Measurements from ENCODE around the gene OR6K3.

OR6K3 gene, protein sequence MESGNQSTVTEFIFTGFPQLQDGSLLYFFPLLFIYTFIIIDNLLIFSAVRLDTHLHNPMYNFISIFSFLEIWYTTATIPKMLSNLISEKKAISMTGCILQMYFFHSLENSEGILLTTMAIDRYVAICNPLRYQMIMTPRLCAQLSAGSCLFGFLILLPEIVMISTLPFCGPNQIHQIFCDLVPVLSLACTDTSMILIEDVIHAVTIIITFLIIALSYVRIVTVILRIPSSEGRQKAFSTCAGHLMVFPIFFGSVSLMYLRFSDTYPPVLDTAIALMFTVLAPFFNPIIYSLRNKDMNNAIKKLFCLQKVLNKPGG

DNA sequence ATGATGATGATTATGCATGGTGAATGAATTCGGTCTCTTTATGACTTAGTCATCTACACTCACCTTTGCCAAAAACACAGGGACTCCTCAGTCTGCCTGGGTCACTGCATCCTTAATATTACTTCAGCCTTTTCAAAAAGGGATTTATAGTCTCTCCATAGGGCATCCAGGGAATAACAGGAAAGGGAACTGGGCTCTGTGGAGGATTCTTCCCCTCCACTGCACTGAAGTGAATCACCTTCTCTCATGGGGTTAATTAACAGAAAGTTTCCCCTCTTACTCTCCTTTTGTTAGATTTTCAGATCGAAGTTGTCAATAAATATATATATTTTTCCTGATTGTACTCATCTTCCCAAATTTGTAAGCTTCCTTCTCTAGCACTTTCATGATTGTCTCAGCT, at the start of gene OR6K3:
OR6K3 (minus strand) TSS at position 101 of the 400 bp plus-strand sequence. CDS start 2,605 bp downstream, outside the sequence.
- no peaks in the 10 kb centered on the region for H3K27me3 ChIP-seq (ENCODE audit: control insufficient read depth, insufficient read depth, low read length)
- H3K9ac ChIP-seq (ENCODE audit: low read length), result no peak within 1 kb of the TSS
- H3K36me3 ChIP-seq (ENCODE audit: control insufficient read depth, insufficient read depth, low read length), result no peaks in the 10 kb centered on the region

DNA sequence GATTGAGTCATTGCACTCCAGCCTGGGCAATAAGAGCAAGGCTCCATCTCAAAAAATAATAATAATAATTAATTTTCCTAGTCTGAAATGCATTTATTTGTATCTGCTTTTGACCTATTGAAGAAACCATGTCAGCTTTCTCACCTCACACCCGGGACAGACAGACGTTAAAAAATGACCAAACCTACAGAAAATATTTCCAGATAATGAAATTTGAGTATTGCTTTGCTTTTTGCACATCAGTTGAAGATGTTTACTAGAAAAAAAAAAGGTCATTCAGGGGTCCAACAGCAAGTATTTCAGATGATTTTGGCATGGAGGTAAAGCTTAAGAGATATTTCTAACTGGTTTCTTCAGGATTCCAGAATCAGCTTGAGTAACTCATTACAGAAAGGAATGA, 33.9 kb upstream of the OR6K3 start, which contains the start of gene OR6K6:
OR6K6 (plus strand) TSS at position 301 of the 400 bp plus-strand sequence. CDS start 168 bp downstream, outside the sequence.
- no peaks in the 10 kb centered on the region for H3K36me3 ChIP-seq (ENCODE audit: control insufficient read depth, insufficient read depth, low read length)
- H3K9ac ChIP-seq (ENCODE audit: low read length), result no peak within 1 kb of the TSS
- H3K4me1 ChIP-seq (ENCODE audit: control insufficient read depth, insufficient read depth, low read length), result no peaks in the 10 kb centered on the region
- H3K27me3 ChIP-seq (ENCODE audit: control insufficient read depth, insufficient read depth, low read length), result 0 out of 2 replicates have a peak, but pooled peaks cover 6% of the 10 kb centered on the region
- H3K9me3 ChIP-seq (ENCODE audit: control insufficient read depth, insufficient read depth, low read depth, low read length), result no peaks in the 10 kb centered on the region
- H3K4me3 ChIP-seq (ENCODE audit: low read depth, low read length), result no peak within 1 kb of the TSS
- no peak within 1 kb of the TSS for H3K27ac ChIP-seq (ENCODE audit: low read depth, low read length)

More for the DNA sequence above, at the start of gene OR6K3:
- H3K4me1 ChIP-seq (ENCODE audit: control insufficient read depth, insufficient read depth, low read length), result no peaks in the 10 kb centered on the region
- no peak within 1 kb of the TSS for H3K4me3 ChIP-seq (ENCODE audit: low read depth, low read length)
- H3K9me3 ChIP-seq (ENCODE audit: control insufficient read depth, insufficient read depth, low read depth, low read length), result no peaks in the 10 kb centered on the region
- no peak within 1 kb of the TSS for H3K27ac ChIP-seq (ENCODE audit: low read depth, low read length)

DNA sequence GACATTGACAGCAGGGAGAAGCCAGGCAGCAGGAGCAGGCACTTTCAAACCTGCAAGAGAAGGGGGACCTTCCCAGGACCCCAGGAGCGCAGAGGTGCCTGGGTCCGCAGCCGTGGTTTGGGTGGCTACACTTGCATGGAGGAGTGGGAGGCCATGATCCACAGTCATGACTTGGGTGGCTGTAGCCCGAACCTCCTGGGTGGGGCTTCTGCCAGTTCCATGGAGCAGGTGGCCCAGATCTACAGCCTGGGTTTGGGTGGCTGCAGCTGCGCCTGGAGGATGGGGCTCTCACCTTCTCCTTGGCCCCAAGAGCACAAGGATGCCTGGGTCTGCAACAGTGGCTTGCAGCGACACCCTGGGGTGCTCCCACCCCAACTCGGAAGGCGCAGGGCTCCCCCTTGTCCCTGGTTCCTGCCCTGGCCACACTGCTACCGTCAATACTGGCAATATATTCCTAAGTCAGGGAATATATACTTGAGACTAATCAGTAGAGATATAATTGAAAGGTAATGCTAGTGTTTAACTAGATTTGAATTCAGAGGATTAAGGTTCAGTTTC, 31.7 kb upstream of the OR6K3 start:
- H3K4me3 ChIP-seq (ENCODE audit: low read depth, low read length), result no peak overlapping the region
- H3K27ac ChIP-seq (ENCODE audit: low read depth, low read length), result no peak overlapping the region
- no peaks in the 10 kb centered on the region for H3K4me1 ChIP-seq (ENCODE audit: control insufficient read depth, insufficient read depth, low read length)
- H3K9ac ChIP-seq (ENCODE audit: low read length), result no peak overlapping the region
- no peaks in the 10 kb centered on the region for H3K36me3 ChIP-seq (ENCODE audit: control insufficient read depth, insufficient read depth, low read length)
- H3K9me3 ChIP-seq (ENCODE audit: control insufficient read depth, insufficient read depth, low read depth, low read length), result no peaks in the 10 kb centered on the region
- H3K27me3 ChIP-seq (ENCODE audit: control insufficient read depth, insufficient read depth, low read length), result 0 out of 2 replicates have a peak, but pooled peaks cover 6% of the 10 kb centered on the region

DNA sequence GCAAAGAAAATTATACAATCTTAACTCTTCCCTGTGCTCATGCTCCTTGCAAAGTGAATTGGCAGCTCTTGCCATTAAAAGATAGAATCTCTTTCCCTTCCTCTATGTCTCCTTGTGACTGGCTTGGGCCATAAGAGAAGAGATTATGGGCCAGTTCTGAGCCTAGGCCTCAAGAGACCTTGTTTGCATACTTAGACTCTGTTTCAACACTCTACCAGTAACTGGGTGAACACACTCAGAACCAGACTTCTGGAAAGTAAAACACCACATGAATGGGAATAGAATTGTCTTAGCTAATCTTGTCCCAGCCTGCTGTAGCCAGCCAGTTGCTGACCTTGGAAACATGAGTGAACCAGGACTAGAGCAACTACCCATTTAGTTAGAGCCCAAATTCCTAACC, 15.3 kb upstream of the OR6K3 start:
- H3K4me3 ChIP-seq (ENCODE audit: low read depth, low read length), result no peak overlapping the region
- H3K9me3 ChIP-seq (ENCODE audit: control insufficient read depth, insufficient read depth, low read depth, low read length), result no peaks in the 10 kb centered on the region
- no peaks in the 10 kb centered on the region for H3K27me3 ChIP-seq (ENCODE audit: control insufficient read depth, insufficient read depth, low read length)
- no peak overlapping the region for H3K27ac ChIP-seq (ENCODE audit: low read depth, low read length)
- H3K9ac ChIP-seq (ENCODE audit: low read length), result no peak overlapping the region
- no peaks in the 10 kb centered on the region for H3K36me3 ChIP-seq (ENCODE audit: control insufficient read depth, insufficient read depth, low read length)
- H3K4me1 ChIP-seq (ENCODE audit: control insufficient read depth, insufficient read depth, low read length), result no peaks in the 10 kb centered on the region

DNA sequence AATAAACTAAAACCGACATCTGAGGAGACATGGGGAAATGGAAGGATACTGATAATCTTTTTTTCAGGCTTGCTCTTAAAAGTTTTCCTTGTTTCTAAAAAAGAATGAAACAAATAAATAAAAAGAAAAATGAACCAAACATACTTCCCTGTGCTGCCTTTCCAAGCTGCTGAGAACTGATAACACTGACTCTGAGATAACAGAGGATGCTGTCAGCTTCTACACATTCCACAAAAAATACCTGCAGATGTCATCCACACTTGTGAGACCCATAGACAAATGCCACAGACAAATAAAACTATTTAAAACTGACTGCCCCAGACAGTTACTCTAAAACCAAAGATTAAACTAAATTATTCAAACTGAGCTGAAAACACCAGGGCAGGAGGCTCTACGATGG, 12.0 kb upstream of the OR6K3 start:
- Histone ChIP-seq H3K36me3 (ENCODE audit: control insufficient read depth, insufficient read depth, low read length) (no peaks in the 10 kb centered on the region), H3K27me3 (ENCODE audit: control insufficient read depth, insufficient read depth, low read length) (no peaks in the 10 kb centered on the region)

DNA sequence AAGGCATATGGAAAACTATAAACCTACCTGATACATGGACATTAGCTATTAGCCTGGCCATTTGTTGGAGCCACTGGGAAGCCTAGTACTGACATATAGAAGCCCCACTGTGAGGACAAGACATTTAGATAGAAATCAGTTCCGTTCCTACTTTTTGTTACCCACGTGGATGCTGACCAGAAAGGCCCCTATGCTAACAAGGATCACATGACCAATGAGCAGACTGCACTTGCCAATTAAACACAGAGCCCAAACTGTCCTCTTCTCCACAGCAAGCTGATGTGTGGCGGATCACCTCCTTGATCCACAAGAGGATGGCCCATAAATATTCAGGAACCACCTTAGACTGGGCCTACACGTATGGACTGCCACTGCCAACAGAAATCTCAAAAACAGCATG, 11.2 kb upstream of the OR6K3 start:
- Histone ChIP-seq H3K4me3 (ENCODE audit: low read depth, low read length) (no peak overlapping the region), H3K9ac (ENCODE audit: low read length) (no peak overlapping the region), H3K9me3 (ENCODE audit: control insufficient read depth, insufficient read depth, low read depth, low read length) (no peaks in the 10 kb centered on the region), H3K27ac (ENCODE audit: low read depth, low read length) (no peak overlapping the region), H3K4me1 (ENCODE audit: control insufficient read depth, insufficient read depth, low read length) (no peaks in the 10 kb centered on the region), H3K27me3 (ENCODE audit: control insufficient read depth, insufficient read depth, low read length) (no peaks in the 10 kb centered on the region), H3K36me3 (ENCODE audit: control insufficient read depth, insufficient read depth, low read length) (no peaks in the 10 kb centered on the region)

More for the DNA sequence above, 12.0 kb upstream of the OR6K3 start:
- no peaks in the 10 kb centered on the region for H3K4me1 ChIP-seq (ENCODE audit: control insufficient read depth, insufficient read depth, low read length)
- no peak overlapping the region for H3K27ac ChIP-seq (ENCODE audit: low read depth, low read length)
- no peak overlapping the region for H3K4me3 ChIP-seq (ENCODE audit: low read depth, low read length)
- H3K9ac ChIP-seq (ENCODE audit: low read length), result no peak overlapping the region
- no peaks in the 10 kb centered on the region for H3K9me3 ChIP-seq (ENCODE audit: control insufficient read depth, insufficient read depth, low read depth, low read length)

DNA sequence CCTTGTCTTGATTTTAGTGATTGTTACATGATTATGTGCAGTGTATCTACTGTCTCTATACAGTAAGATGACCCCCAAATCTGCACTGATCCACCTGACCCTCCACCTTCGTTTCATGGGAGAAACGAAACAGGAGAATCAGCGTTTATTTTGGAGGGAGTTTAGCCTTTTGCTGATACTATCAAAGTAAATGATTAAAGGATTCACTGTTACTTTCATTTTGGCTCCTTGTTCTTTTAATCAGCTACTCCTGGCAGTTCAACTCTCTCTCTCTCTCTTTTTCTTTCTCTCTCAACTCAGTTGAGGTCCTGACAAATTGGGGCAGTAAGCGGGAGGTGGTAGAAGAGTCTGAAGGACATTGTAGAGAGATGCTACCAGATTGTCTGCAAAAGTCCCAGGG, 9.9 kb upstream of the OR6K3 start:
- H3K9me3 ChIP-seq (ENCODE audit: control insufficient read depth, insufficient read depth, low read depth, low read length), result no peaks in the 10 kb centered on the region
- H3K36me3 ChIP-seq (ENCODE audit: control insufficient read depth, insufficient read depth, low read length), result no peaks in the 10 kb centered on the region
- H3K27me3 ChIP-seq (ENCODE audit: control insufficient read depth, insufficient read depth, low read length), result no peaks in the 10 kb centered on the region
- no peak overlapping the region for H3K27ac ChIP-seq (ENCODE audit: low read depth, low read length)
- no peaks in the 10 kb centered on the region for H3K4me1 ChIP-seq (ENCODE audit: control insufficient read depth, insufficient read depth, low read length)
- no peak overlapping the region for H3K4me3 ChIP-seq (ENCODE audit: low read depth, low read length)
- H3K9ac ChIP-seq (ENCODE audit: low read length), result no peak overlapping the region

DNA sequence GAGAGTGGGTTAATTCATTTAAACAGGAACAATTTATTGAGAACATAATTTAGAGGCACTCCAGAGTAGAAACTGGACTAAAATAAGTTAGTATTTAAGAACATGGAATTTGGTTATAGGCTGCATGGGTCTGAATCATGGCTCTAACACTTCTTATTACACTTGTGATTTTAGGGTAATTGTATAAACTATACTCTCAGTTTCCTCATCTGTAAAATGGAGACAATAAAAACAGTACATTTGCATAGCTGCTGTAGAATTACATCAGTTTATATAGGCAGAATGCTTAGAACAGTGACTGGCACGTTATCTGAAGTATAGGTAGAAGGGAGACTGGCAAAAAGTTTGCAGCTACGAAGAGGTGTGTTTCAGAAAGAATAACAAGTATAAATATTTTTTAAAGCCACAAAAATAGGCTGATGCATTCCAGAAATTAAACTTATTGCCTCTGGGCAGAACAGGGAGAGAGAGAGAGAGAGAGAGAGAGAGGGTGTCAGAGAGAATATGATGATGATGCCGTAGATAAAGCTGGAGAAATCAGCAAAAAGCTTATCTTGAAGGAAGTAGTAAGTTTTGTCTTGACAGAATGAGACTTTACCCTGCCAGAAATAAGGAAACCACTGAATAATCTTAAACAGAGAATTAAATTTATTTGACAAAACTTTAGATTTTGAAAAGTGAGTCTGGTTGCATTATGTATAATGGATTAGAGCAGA, 8.1 kb upstream of the OR6K3 start:
- H3K36me3 ChIP-seq (ENCODE audit: control insufficient read depth, insufficient read depth, low read length), result no peaks in the 10 kb centered on the region
- no peak overlapping the region for H3K9ac ChIP-seq (ENCODE audit: low read length)
- no peaks in the 10 kb centered on the region for H3K9me3 ChIP-seq (ENCODE audit: control insufficient read depth, insufficient read depth, low read depth, low read length)
- no peaks in the 10 kb centered on the region for H3K27me3 ChIP-seq (ENCODE audit: control insufficient read depth, insufficient read depth, low read length)
- no peak overlapping the region for H3K27ac ChIP-seq (ENCODE audit: low read depth, low read length)
- no peak overlapping the region for H3K4me3 ChIP-seq (ENCODE audit: low read depth, low read length)
- H3K4me1 ChIP-seq (ENCODE audit: control insufficient read depth, insufficient read depth, low read length), result no peaks in the 10 kb centered on the region

DNA sequence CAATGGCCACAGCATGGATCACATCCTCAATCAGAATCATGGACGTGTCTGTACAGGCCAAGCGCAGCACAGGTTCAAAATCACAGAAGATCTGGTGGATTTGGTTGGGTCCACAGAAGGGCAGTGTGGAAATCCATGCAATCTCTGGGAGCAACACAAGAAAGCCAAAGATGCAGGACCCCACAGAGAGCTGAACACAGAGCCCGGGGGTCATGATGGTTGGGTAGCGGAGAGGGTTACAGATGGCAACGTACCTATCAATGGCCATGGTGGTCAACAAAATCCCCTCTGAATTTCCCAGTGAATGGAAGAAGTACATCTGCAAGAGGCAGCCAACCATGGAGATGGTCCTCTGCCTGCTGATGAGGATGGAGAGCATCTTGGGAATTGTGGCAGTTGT, 3.9 kb upstream of the OR6K3 start:
- H3K9me3 ChIP-seq (ENCODE audit: control insufficient read depth, insufficient read depth, low read depth, low read length), result no peaks in the 10 kb centered on the region
- no peaks in the 10 kb centered on the region for H3K4me1 ChIP-seq (ENCODE audit: control insufficient read depth, insufficient read depth, low read length)
- no peaks in the 10 kb centered on the region for H3K27me3 ChIP-seq (ENCODE audit: control insufficient read depth, insufficient read depth, low read length)
- no peak overlapping the region for H3K27ac ChIP-seq (ENCODE audit: low read depth, low read length)
- no peak overlapping the region for H3K4me3 ChIP-seq (ENCODE audit: low read depth, low read length)
- H3K9ac ChIP-seq (ENCODE audit: low read length), result no peak overlapping the region
- H3K36me3 ChIP-seq (ENCODE audit: control insufficient read depth, insufficient read depth, low read length), result no peaks in the 10 kb centered on the region

DNA sequence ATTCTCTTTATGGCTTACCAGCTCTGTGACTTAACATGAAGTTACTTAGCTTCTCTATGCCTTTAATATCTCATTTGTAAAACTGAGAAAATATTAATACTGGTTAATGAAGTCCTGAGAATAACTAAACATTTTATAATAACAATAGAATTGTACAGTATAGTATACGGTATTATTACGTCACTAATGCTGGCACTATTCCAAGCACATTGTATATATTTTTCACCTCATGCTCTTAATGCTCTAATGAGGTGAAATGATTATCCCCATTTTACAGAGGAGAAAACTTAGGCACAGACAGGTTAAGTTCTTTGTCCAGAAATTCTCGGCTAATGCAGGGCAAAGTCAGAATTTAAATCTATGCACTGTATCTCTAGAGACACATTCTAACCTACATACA, 856 bp downstream of the OR6K3 start:
- Histone ChIP-seq H3K27me3 (ENCODE audit: control insufficient read depth, insufficient read depth, low read length) (no peaks in the 10 kb centered on the region), H3K27ac (ENCODE audit: low read depth, low read length) (no peak overlapping the region), H3K9ac (ENCODE audit: low read length) (no peak overlapping the region), H3K9me3 (ENCODE audit: control insufficient read depth, insufficient read depth, low read depth, low read length) (no peaks in the 10 kb centered on the region), H3K4me3 (ENCODE audit: low read depth, low read length) (no peak overlapping the region), H3K4me1 (ENCODE audit: control insufficient read depth, insufficient read depth, low read length) (no peaks in the 10 kb centered on the region), H3K36me3 (ENCODE audit: control insufficient read depth, insufficient read depth, low read length) (no peaks in the 10 kb centered on the region)

DNA sequence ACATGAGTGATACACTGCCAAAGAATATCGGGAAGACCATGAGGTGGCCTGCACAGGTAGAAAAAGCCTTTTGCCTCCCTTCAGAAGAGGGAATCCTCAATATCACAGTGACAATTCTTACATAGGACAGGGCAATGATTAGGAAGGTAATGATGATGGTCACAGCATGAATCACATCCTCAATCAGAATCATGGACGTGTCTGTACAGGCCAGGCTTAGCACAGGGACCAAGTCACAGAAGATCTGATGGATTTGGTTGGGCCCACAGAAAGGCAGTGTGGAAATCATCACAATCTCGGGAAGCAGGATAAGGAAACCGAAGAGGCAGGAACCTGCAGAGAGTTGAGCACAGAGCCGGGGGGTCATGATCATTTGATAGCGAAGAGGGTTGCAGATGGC, 3.2 kb downstream of the OR6K3 start:
- Histone ChIP-seq H3K9ac (ENCODE audit: low read length) (no peak overlapping the region), H3K27me3 (ENCODE audit: control insufficient read depth, insufficient read depth, low read length) (peaks cover 4% of the 10 kb centered on the region; the same call in 1 of the 2 replicates), H3K36me3 (ENCODE audit: control insufficient read depth, insufficient read depth, low read length) (no peaks in the 10 kb centered on the region), H3K4me1 (ENCODE audit: control insufficient read depth, insufficient read depth, low read length) (no peaks in the 10 kb centered on the region), H3K27ac (ENCODE audit: low read depth, low read length) (no peak overlapping the region), H3K9me3 (ENCODE audit: control insufficient read depth, insufficient read depth, low read depth, low read length) (no peaks in the 10 kb centered on the region), H3K4me3 (ENCODE audit: low read depth, low read length) (no peak overlapping the region)
